CD1c-positive myeloid dendritic cell (primary cell): ENCODE results near the gene SLCO4A1.
A peak's percentile ranks its signal among the peaks of the same experiment; 100 is the strongest.

ENCODE experiments used
- DNase-seq: peaks from one replicate; pipeline ENCODE4 v3.0.0-alpha.2; 2016; ENCODE audit errors: extremely low spot score

SLCO4A1 gene

DNA sequence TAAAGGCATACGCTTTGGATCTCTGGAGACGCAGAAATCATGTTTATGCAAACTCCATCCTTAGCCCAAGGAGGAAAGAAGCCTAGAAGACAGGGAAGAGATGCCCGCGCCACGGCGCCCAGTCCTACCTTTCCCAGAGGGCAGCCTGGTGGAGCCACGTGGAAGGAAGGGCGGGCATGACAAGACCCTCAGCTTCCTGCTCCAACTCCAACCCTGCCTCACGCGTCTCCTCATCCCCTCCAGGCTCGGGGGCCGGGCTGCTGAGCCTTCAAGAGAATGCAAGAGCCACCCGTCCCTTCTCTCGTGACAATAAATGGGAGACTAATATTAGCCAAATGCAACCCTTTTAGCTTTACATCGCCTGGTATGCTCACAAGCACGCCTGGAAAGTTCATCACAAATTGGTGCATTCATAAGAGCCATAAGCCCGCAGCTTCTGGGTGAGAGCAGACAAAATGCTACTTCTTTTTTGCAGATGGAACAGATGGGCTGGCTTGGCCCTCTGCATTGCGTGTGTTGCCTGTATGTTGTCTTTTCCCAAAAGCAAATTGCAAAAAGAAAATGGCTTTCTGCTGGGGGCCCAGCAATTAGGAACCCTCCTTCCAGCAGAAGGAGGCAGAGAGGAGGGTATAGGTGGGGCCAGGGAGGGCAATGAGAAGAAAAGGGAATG is 58.1 kb downstream of the SLCO4A1 start:
- no peak for DNase-seq

- no peak for DNase-seq
Observed at GRCh38 chr20:62701161-62702012, 59.1 kb downstream of the SLCO4A1 start.

DNA sequence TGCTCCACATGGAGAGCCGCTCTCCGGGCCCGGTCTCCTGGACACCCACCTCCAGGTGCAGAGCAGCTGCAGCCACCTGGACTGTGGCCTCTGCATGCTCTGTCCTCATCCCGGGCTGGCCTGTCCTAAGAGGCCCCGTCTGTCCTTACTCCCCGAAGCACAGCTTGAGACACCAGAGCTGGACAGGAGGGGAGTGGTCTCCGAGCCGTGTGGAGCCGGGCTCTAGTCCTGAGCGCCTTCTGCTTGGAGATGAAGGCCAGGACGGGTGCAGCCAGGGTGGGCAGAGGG is 59.7 kb downstream of the SLCO4A1 start:
- DNase-seq: no peak

DNA sequence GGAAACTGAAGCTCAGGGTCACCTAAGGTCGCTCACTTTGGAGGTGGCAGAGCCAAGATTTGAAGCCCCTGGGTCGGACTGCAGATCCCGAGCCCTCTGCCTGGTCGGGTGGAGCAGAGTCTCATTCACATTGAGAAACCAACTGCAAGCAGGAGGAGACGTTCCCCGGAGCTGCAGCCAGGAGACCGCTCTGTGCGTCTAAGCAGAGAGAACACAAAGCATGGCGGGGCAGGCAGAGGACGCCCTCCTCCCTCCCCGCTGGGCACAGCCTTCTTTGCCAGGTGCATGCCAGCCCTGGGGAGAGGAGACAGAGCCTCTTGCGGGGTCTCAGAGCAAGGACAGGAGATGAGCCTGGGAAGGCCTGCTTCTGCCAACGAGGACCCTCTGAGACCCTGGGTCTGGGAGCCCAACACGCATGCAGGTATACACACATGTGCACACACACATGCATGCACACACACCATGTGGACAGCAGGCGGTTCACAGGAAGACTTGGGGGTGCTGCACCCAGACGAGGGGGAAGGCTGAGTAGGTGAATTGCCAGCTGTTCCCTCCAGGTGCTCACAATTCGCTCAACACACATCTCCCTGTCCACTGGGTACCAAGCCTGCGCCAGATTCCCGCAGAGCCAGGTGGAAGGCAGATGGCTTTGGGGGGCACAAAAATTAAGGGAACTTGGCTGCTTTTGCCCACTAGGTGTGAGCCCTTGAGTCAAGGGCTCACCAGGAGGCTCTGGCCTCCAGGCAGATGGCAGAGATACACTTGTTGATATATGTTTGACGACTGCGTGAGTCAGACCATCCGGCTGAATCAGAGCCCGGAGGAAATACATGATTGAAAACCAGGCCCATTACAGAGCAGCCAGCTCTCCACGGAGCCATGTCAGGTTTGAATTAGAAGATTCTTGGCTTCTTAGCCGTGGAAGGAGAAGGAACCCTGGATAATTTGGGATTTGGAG is 60.9 kb downstream of the SLCO4A1 start:
- DNase-seq: peak; percentile 7

DNA sequence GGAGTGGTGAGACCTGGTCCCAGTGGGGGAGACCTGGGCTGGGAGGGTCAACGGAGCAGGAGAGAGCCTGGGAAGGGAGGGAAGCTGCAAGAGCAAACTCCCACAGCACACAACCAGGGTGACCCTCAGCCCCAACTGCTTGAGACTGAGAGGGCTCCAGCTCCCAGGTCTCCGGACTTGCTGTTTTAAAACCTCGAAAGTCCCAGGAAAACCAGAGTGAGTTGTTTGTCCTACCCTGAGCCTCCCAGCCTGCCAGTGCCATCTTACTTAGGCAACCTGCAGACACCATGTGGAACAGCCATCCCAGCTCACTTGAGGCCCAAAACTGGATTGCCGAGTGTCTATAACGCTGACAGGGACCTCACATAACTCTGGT is 61.5 kb downstream of the SLCO4A1 start:
- DNase-seq: no peak

DNA sequence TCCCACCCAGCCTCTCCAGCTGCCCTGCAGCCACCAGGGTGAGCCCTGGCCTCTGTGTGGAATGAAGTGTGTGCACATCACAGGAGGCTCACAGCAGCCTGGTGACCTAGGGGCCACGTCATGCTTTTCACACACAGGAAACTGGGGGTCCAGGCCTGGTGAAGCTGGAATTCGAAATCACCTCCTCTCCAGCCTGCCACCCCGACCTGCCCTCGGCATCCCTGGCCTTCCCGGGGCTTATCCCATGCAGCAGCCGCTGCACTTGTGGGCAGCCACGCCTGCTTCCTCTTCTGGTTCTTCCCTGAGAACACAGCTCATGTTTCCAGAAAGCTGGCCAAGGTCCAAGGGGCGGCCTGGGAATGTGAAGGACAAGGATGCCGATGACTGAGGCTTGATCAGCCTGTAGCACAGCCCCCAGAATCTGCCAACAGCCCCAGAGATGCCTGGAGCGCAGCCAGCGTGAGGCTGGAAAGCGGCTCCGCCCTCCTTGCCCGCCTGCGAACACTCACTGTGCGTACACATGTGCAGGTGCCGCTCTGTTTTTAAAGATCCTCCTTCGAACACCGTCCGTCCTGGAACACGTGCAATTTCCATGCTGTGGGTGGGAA is 62.1 kb downstream of the SLCO4A1 start:
- peak; percentile 38 for DNase-seq

DNA sequence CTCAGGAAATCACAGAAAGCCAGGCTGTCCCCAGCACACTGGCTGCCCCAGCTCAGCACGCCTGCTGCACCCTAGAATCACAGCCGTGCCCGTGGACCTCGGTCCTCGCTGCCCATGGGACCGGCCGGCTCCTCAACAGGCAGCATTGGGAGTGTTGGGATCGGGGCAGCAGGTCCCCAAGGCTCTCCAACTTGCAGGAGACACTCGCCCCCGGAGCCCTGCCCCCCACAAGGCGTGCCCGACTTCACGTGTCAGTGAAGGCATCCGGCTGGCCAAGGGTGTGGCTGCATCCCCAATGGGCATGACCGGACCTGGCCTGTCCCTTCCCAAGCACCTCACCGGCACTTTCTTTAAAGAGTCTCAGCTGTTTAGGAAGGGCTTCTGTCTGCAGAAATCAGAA is 63.3 kb downstream of the SLCO4A1 start:
- DNase-seq: no peak

GRCh38 chr20:62706344-62706743 is 64.0 kb downstream of the SLCO4A1 start:
- no peak for DNase-seq

DNA sequence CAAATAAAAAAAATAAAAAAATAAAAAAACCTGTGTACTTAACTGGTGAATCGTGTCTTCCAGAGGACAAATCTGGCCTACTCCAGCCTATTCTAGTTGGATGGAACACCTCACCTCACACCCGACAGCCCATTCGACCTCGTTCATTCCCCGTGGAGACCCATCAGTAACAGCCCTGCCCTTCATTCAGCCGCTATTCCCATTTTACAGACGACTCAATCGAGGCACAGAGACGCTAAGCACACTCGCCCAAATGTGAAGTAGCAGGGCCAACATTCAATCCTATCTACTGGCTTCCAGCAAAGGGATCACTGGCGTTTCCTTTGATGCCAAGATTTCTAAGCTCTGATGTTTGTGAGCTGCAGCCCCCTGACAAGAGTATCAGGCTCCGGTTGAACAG is 64.6 kb downstream of the SLCO4A1 start:
- no peak for DNase-seq

DNA sequence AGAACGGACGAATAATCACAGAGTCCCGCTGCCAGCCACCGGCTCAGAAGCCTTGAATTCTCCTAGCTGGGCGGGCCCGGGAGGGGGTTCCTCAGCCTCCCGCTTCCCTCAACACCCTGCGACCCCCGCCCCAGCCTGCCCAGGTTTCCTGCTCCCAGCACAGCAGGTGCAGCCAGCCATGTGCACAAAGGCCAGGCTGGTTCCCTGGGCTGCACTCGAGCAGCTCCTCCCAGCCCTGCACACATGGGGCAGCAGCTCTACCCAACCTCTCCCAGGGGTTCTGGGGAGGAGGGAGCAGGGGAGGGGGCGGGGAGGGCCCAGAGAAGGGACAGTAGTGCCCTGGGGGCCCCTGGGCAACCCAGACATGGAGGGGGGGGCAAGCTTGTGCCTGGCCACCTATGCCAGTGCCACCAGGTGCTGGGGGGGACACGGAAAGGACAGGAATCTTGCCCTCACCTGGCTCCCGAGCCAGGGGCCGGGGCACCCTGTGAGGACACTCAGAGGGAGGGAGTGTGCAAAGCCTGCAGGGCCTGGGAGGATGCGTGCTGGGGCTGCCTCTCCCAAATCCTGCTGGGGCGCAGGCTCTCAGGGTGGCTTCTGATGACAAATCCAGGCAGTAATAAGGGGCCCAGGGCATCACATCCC is 65.1 kb downstream of the SLCO4A1 start:
- DNase-seq: no peak

DNA sequence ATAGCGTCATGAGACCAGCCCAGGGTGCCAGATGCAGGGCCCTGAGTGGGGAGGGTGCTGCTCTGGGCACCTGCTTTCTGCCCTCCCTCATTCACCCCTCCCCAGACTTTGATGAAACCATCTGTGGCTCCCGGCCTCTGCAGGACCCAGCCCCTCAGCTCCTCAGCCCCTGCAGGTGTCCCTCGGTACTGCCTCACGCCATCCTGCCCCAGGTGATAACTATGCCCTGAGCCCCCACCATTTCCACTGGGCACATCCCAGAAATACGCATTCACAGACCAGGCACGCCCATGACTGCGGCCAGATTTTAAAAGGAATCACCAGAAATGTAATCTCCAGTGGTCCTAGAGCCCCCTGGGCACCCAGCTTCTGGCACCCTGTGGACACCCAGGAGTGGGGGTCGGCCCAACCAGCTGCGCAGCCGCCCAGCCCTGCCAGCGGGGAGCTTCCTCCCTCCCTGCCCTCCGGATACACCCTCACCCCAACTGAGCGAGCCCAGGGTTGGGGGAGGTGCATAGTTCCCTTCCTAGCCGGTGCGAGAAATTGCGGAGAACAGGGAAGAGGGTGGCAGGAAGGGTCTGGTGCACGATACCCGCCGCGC is 65.7 kb downstream of the SLCO4A1 start:
- DNase-seq: peak; percentile 19

GRCh38 chr20:62708591-62709536 is 66.6 kb downstream of the SLCO4A1 start, which contains the start of gene NTSR1:
NTSR1 (plus strand) TSS chr20:62708836; CDS start chr20:62709208, 372 bp downstream.
- DNase-seq: peak; percentile 3

GRCh38 chr20:62709537-62709905 is 67.2 kb downstream of the SLCO4A1 start:
- DNase-seq: no peak

DNA sequence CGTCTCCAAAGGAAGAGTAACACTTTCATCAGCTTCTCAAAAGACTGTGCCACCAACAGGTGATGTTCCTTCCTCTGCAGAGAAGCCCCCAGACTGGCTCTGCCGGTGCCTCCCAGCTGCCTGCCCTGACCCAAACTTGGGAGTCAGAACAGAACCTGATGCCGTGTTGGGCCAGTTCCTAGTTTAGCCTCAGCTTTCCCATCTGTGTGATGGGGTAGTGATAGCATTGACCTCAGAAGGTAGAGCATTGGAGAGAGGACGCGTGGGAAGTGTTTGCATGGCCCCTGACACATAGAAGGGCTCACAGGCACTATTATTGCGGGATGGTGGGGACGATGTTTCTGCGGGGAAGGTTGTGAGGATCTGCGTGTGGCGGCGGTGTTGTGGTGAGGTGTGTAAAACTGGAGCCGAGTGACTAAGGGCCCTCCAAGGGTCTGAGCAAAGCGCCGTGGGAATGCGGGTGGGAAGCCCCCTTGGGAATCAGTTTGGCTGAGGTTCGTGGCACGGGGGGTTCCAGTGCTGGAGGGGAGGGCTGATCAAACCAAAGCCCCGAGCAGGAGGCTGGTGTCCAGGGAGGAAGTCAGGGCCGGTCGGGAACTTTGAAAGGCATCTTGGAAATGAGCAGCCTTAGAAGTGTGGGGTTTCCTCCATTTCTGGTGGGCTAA is 68.0 kb downstream of the SLCO4A1 start:
- no peak for DNase-seq

DNA sequence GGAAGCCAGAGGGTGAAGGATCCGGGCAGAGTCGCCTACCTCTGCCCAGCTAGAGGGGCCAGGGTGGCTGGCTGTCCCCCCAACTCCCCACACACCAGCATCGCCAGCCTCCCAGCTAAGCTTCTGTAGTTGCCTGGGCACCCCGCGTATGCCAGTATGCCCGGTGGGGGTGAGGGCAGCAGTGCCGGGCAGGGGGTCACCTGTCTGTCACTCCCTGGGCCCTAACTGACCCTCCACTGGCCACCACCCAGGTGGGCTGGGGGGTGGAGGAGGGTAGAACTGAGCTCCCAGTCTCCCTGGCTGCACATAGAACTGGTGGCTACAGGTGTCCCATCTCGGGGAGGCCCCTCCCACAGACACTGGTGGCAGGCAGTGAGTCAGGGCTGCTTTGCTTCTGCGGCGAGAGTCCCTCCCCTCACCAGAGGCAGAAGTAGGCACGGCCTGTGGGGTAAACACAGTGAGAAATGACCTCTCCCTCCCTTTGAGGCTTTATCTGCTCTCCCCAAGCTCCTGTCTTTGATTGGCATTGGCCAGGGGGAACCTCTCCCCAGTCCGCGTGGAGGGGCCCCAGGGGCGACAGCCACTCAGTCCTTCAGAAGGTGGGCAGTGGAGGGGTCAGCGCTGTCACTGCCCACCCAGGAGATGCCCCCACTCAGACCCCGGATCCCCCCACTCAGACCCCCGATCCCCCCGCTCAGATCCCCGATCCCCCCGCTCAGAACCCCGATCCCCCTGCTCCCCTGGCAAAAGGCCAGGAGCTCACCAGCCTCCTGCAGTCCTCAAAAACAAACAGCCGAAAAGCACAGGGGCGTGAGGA is 68.8 kb downstream of the SLCO4A1 start:
- peak; percentile 59 for DNase-seq

DNA sequence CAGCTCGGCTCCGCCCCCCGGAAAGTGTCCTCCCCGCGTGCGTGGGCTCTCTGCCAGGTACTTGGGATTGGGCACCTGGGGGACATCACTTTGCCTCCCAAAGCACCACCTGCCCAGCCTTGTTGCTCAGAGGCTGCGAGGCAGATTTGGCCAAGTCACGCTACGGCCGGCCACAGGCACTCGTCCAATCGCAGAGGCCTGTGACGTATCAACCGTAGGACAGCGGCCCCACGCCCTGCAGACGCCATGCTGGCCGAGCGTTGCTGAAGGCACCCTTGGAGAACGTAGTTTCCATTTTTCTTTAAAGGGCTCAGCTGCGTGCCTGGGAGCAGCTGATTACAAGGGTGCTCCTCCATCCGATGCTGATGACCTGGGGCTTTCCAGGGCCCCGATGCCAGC is 69.4 kb downstream of the SLCO4A1 start:
- DNase-seq: no peak

GRCh38 chr20:62712606-62713005 is 70.3 kb downstream of the SLCO4A1 start:
- DNase-seq: no peak

DNA sequence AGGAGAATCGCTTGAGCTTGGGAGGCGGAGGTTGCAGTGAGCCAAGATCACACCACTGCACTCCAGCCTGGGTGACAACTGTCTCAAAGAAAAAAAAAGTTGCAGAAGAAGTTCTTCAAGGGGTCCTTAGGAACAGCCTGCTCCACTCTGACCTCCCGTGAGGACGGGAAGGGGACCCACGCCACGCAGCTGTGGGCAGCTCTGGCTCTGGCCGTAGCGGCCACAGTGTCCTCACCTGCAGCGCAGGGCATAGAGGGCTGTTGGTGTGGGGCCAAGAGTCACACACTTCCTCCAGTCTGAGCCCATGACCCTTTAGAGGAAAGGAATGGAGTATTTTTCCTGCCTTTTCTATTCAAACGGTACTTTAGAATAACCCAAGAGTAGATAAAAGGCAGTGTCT is 71.7 kb downstream of the SLCO4A1 start:
- no peak for DNase-seq
